Type B pancreatic cell (in vitro differentiated cells): ENCODE measurements around the gene P2RY1. TPM values are rescaled to one million over a fixed set of nuclear protein-coding genes. Genes with fewer than 3 reads are reported as not detected.
"Not testable (repeated sequence)": the region's sequence is repeated elsewhere in the genome, so short reads cannot be mapped to it uniquely, and the experiment has no call there.

ENCODE experiments used
- DNase-seq: peaks from one replicate; pipeline ENCODE4 v3.0.0; 2021; ENCODE audit warnings: mixed read lengths; ENCODE audit not compliant: unreplicated experiment; ENCODE audit errors: extremely low spot score
- H3K27ac Mint-ChIP-seq: 2 replicates; pipeline ENCODE4 v1.8.0; 2021; ENCODE audit warnings: mild to moderate bottlenecking, mixed read lengths
- H3K27me3 Mint-ChIP-seq: 2 replicates; pipeline ENCODE4 v1.8.0; 2021; ENCODE audit warnings: mixed read lengths
- H3K36me3 Mint-ChIP-seq: 2 replicates; pipeline ENCODE4 v1.8.0; 2021; ENCODE audit warnings: mixed read lengths
- H3K4me1 Mint-ChIP-seq: one replicate; pipeline ENCODE4 v1.8.0; 2021; ENCODE audit warnings: mixed read lengths; ENCODE audit not compliant: unreplicated experiment
- H3K4me3 Mint-ChIP-seq: 2 replicates; pipeline ENCODE4 v1.8.0; 2021; ENCODE audit warnings: mild to moderate bottlenecking, mixed read lengths
- H3K9me3 Mint-ChIP-seq: 2 replicates; pipeline ENCODE4 v1.8.0; 2021; ENCODE audit warnings: mixed read lengths
- total RNA-seq: library from RNA; stranded (reverse); gene quantifications from 2 replicates; pipeline ENCODE4 v1.2.1, GENCODE V29; 2021; ENCODE audit warnings: low replicate concordance
- TF ChIP-seq, protein P1 (sequence below): fragments of 200-600 bp; sonication (generic); conservative IDR thresholded peaks from 2 replicates; pipeline ENCODE4 v1.5.0; 2021; ENCODE audit warnings: antibody characterized with exemption, mild to moderate bottlenecking

The P2RY1 gene
- total RNA-seq, 1 donor from 2014 or later, result 3.6 TPM

DNA sequence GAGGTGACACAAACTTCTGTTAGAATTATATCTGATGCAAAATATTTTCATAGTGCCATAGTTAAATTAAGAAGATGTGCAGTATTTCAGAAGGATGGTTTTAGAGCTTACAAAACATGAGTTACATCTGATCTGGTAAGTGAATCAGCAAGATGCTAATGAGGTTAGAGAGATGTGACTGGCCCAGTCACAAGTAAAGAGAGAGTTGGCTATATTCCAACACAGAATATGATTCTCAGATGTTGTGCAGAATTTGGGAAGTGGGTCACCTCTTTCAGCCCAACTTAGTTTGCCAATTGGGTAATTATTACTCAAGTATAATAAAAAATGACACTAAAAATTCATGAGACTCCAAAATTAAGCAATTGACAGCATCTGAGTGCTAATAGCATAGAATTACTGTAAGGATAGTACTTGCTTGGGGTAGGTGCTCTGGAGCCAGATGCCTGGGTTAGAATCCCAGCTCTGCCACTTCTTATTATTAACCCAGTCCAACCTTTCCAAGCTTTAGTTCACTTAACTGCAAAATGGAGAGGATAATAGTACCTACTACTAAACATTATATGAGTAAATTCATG is 30.8 kb downstream of the P2RY1 start:
- Mint-ChIP-seq H3K27me3 (peaks cover 4% of the 10 kb centered on the region), H3K36me3 (no peaks in the 10 kb centered on the region), H3K4me3 (no peak overlapping the region), H3K9me3 (no peaks in the 10 kb centered on the region), H3K4me1 (no peaks in the 10 kb centered on the region), H3K27ac (no peak overlapping the region)
- no peak for DNase-seq
- TF ChIP-seq, protein P1, sequence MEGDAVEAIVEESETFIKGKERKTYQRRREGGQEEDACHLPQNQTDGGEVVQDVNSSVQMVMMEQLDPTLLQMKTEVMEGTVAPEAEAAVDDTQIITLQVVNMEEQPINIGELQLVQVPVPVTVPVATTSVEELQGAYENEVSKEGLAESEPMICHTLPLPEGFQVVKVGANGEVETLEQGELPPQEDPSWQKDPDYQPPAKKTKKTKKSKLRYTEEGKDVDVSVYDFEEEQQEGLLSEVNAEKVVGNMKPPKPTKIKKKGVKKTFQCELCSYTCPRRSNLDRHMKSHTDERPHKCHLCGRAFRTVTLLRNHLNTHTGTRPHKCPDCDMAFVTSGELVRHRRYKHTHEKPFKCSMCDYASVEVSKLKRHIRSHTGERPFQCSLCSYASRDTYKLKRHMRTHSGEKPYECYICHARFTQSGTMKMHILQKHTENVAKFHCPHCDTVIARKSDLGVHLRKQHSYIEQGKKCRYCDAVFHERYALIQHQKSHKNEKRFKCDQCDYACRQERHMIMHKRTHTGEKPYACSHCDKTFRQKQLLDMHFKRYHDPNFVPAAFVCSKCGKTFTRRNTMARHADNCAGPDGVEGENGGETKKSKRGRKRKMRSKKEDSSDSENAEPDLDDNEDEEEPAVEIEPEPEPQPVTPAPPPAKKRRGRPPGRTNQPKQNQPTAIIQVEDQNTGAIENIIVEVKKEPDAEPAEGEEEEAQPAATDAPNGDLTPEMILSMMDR, result no peak

DNA sequence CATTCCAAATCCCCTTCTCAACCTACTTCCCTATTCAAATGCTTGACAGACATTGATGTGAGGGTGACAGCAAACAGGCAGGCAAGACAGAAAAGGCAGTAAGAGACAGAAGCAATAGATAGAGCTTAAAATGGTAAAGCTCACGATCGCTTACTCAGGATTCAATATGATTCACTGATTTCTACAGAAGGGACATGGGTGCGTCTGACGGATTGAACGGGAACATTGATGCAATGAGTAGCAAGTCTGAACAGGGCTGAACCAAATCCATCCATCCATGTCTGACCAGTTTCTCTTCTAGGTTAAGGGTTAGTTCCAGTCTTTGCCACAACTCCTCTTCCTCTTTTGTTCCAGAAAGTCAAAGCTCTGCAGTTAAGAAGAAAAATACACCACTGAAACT is 35.1 kb downstream of the P2RY1 start:
- Mint-ChIP-seq H3K4me1 (no peaks in the 10 kb centered on the region), H3K9me3 (peaks cover 7% of the 10 kb centered on the region), H3K27ac (no peak overlapping the region), H3K36me3 (no peaks in the 10 kb centered on the region), H3K4me3 (no peak overlapping the region), H3K27me3 (peaks cover 4% of the 10 kb centered on the region)
- no peak for DNase-seq
- TF ChIP-seq, protein P1, result no peak

DNA sequence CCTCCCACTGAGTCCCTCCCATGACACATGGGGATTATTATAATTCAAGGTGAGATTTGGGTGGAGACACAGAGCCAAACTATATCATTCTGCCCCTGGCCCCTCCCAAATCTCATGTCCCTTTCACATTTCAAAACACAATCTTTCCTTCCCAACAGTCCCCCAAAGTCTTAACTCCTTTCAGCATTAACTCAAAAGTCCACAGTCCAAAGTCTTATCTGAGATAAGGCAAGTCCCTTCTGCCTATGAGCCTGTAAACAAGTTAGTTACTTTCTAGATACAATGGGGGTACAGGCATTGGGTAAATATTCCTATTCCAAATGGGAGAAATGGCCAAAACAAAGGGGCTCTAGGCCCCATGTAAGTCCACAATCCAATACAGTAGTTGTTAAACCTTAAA is 38.4 kb downstream of the P2RY1 start:
- not testable (repeated sequence) for H3K36me3 Mint-ChIP-seq, H3K4me1 Mint-ChIP-seq, H3K27ac Mint-ChIP-seq, H3K4me3 Mint-ChIP-seq, H3K27me3 Mint-ChIP-seq, H3K9me3 Mint-ChIP-seq, DNase-seq

DNA sequence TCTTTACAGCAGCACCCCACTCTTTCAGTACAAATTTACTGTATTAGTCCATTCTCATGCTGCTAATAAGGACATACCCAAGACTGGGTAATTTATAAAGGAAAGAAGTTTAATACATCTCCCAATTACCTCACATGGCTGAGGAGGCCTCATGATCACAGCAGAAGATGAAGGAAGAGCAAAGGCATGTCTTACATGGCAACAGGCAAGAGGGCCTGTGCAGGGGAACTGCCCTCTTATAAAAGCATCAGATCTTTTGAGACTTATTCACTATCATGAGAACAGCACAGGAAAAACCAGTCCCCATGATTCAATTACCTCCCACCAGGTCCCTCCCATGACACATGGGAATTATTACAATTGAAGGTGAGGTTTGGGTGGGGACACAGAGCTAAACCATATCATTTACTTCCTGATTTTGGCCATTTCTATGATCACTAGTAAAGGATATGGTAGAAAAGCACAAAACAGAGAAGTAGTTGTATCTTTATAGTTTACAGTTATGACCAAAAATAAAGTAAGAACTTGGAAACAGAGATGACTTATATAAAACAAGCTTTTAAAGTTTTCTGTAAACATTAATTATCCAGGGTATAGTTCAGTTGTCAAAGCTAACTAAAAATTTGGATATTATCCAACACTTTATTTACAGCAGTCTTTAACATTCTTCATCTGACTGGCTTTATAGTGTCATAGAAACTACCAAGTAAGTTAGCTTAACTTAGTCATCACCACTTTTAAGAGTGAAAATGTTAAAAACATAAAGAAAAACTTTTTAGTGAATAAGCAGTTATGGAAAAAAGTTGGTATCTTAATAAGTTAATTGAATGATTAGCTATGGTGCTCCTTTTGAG is 40.2 kb downstream of the P2RY1 start:
- TF ChIP-seq, protein P1, result no peak
- Mint-ChIP-seq H3K36me3 (no peaks in the 10 kb centered on the region), H3K4me1 (no peaks in the 10 kb centered on the region), H3K27me3 (no peaks in the 10 kb centered on the region), H3K27ac (peak overlapping the region; percentile 45), H3K4me3 (no peak overlapping the region), H3K9me3 (peaks cover 11% of the 10 kb centered on the region)
- no peak for DNase-seq

DNA sequence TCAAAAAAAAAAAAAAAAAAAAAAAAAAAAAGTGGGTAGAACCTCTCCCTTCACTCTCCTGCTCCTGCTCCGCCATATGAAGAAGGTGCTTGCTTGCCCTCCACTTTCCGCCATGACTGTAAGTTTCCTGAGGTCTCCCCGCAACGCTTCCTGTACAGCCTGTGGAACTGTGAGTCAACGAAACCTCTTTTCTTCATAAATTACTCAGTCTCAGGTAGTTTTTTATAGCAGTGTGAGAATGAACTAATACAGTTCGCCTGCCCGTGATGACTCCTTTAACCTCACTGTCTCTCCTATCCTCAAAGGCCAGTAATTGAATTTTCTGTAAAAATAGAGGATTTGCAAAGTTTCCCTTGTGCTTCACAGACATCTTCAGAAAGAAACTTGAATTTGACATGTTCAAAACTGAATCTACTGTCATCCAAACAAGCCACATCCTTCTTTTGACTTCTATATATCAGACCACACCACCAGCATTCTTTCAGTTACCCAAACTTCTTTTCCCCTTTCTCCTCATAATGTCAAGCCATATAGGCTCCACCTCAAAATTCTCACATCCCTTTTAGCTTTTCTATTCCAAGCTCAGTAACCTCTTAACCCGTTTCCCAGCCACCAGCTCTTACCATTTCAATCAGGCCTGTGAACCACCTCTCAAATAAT is 44.3 kb downstream of the P2RY1 start:
- DNase-seq, result no peak
- Mint-ChIP-seq H3K27me3 (no peaks in the 10 kb centered on the region), H3K4me1 (no peaks in the 10 kb centered on the region), H3K9me3 (peaks cover 11% of the 10 kb centered on the region), H3K27ac (no peak overlapping the region), H3K36me3 (no peaks in the 10 kb centered on the region), H3K4me3 (no peak overlapping the region)
- TF ChIP-seq, protein P1, result no peak

DNA sequence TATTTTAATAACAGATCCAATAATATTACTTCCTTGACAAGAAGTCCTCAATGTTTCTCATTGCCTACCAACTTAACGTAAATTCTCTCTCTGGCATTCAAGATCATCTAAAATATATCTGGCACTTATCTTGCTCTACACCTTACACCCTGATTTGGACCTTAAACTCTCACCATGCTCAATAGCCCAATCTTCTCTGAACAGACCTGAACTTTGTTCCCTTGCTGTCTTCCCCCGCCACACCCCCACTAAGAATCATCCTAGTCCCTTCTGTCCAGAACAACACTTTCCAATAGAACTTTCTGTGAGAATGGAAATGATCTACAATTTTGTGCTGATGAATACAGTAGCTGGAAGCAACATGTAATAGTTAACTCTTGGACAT is 44.9 kb downstream of the P2RY1 start:
- Mint-ChIP-seq H3K4me1 (no peaks in the 10 kb centered on the region), H3K4me3 (no peak overlapping the region), H3K36me3 (no peaks in the 10 kb centered on the region), H3K27ac (no peak overlapping the region), H3K27me3 (no peaks in the 10 kb centered on the region), H3K9me3 (peaks cover 7% of the 10 kb centered on the region)
- no peak for DNase-seq
- TF ChIP-seq, protein P1, result no peak
